ENCODE data around the gene SSH2. TPM values are rescaled to one million over a fixed set of nuclear protein-coding genes. Genes with fewer than 3 reads are reported as not detected.
"Not testable (repeated sequence)": the region's sequence is repeated elsewhere in the genome, so short reads cannot be mapped to it uniquely, and the experiment has no call there.

Gene SSH2
- total RNA-seq, 2 donors from 2014 or later = 41.4 to 46.8 TPM

- ATAC-seq (replicated peaks in 1 of 2) (no peak), DNase-seq (no peak)
- Mint-ChIP-seq H3K27ac (no peak overlapping the region), H3K27me3 (ENCODE audit: low read depth) (no peaks in the 10 kb centered on the region), H3K4me3 (no peak overlapping the region), H3K4me1 (ENCODE audit: low read depth) (no peaks in the 10 kb centered on the region), H3K36me3 (ENCODE audit: insufficient read depth in 2 of 2) (no peaks in the 10 kb centered on the region), H3K9me3 (no peaks in the 10 kb centered on the region)
Observed at GRCh38 chr17:29796652-29797051, 133.4 kb downstream of the SSH2 start.

GRCh38 chr17:29793501-29793900, 136.5 kb downstream of the SSH2 start:
- H3K27ac Mint-ChIP-seq = no peak overlapping the region
- no peaks in the 10 kb centered on the region for H3K9me3 Mint-ChIP-seq
- no peaks in the 10 kb centered on the region for H3K36me3 Mint-ChIP-seq (ENCODE audit: insufficient read depth in 2 of 2)
- no peaks in the 10 kb centered on the region for H3K4me1 Mint-ChIP-seq (ENCODE audit: low read depth)
- no peak for ATAC-seq (replicated peaks in 1 of 2)
- DNase-seq = no peak
- no peak overlapping the region for H3K4me3 Mint-ChIP-seq
- no peaks in the 10 kb centered on the region for H3K27me3 Mint-ChIP-seq (ENCODE audit: low read depth)

- Mint-ChIP-seq H3K4me3 (no peak overlapping the region), H3K27me3 (ENCODE audit: low read depth) (no peaks in the 10 kb centered on the region), H3K9me3 (no peaks in the 10 kb centered on the region), H3K36me3 (ENCODE audit: insufficient read depth in 2 of 2) (no peaks in the 10 kb centered on the region), H3K27ac (peak overlapping the region; percentile 48), H3K4me1 (ENCODE audit: low read depth) (no peaks in the 10 kb centered on the region)
- DNase-seq (no peak), ATAC-seq (replicated peaks in 1 of 2) (no peak)
Observed at GRCh38 chr17:29791336-29792080, 138.5 kb downstream of the SSH2 start.

GRCh38 chr17:29789196-29790170, 140.5 kb downstream of the SSH2 start:
- Mint-ChIP-seq H3K36me3 (ENCODE audit: insufficient read depth in 2 of 2) (no peaks in the 10 kb centered on the region), H3K27ac (no peak overlapping the region), H3K9me3 (no peaks in the 10 kb centered on the region), H3K4me1 (ENCODE audit: low read depth) (no peaks in the 10 kb centered on the region), H3K4me3 (no peak overlapping the region), H3K27me3 (ENCODE audit: low read depth) (no peaks in the 10 kb centered on the region)
- ATAC-seq (replicated peaks in 1 of 2) (no peak), DNase-seq (no peak)

- no peaks in the 10 kb centered on the region for H3K4me1 Mint-ChIP-seq (ENCODE audit: low read depth)
- H3K27ac Mint-ChIP-seq = no peak overlapping the region
- no peaks in the 10 kb centered on the region for H3K36me3 Mint-ChIP-seq (ENCODE audit: insufficient read depth in 2 of 2)
- DNase-seq (no peak), ATAC-seq (replicated peaks in 1 of 2) (no peak)
- H3K9me3 Mint-ChIP-seq = no peaks in the 10 kb centered on the region
- no peak overlapping the region for H3K4me3 Mint-ChIP-seq
- H3K27me3 Mint-ChIP-seq (ENCODE audit: low read depth) = no peaks in the 10 kb centered on the region
Observed at GRCh38 chr17:29787995-29788394, 142.0 kb downstream of the SSH2 start.

- no peak for ATAC-seq (replicated peaks in 1 of 2)
- Mint-ChIP-seq H3K9me3 (no peaks in the 10 kb centered on the region), H3K4me3 (no peak overlapping the region), H3K36me3 (ENCODE audit: insufficient read depth in 2 of 2) (no peaks in the 10 kb centered on the region), H3K27ac (no peak overlapping the region), H3K27me3 (ENCODE audit: low read depth) (no peaks in the 10 kb centered on the region), H3K4me1 (ENCODE audit: low read depth) (peaks cover 8% of the 10 kb centered on the region)
- no peak for DNase-seq
Observed at GRCh38 chr17:29782917-29783316, 147.1 kb downstream of the SSH2 start.

- H3K27ac Mint-ChIP-seq; ATAC-seq (replicated peaks in 1 of 2); H3K36me3 Mint-ChIP-seq (ENCODE audit: insufficient read depth in 2 of 2); H3K27me3 Mint-ChIP-seq (ENCODE audit: low read depth); H3K4me1 Mint-ChIP-seq (ENCODE audit: low read depth); DNase-seq; H3K4me3 Mint-ChIP-seq; H3K9me3 Mint-ChIP-seq: not testable (repeated sequence)
Observed at GRCh38 chr17:29779812-29780190, 150.2 kb downstream of the SSH2 start.

- Mint-ChIP-seq H3K27me3 (ENCODE audit: low read depth) (no peaks in the 10 kb centered on the region), H3K4me1 (ENCODE audit: low read depth) (peaks cover 8% of the 10 kb centered on the region), H3K4me3 (no peak overlapping the region), H3K27ac (peak overlapping the region; percentile 8), H3K36me3 (ENCODE audit: insufficient read depth in 2 of 2) (no peaks in the 10 kb centered on the region), H3K9me3 (no peaks in the 10 kb centered on the region)
- ATAC-seq (replicated peaks in 1 of 2) (peak; percentile 98 to 99), DNase-seq (peak; percentile 77 to 84)
Observed at GRCh38 chr17:29778956-29779811, 150.8 kb downstream of the SSH2 start.

GRCh38 chr17:29777663-29778062, 152.4 kb downstream of the SSH2 start:
- DNase-seq (no peak), ATAC-seq (replicated peaks in 1 of 2) (no peak)
- peaks cover 8% of the 10 kb centered on the region for H3K4me1 Mint-ChIP-seq (ENCODE audit: low read depth)
- no peaks in the 10 kb centered on the region for H3K36me3 Mint-ChIP-seq (ENCODE audit: insufficient read depth in 2 of 2)
- H3K9me3 Mint-ChIP-seq = no peaks in the 10 kb centered on the region
- H3K27me3 Mint-ChIP-seq (ENCODE audit: low read depth) = no peaks in the 10 kb centered on the region
- H3K4me3 Mint-ChIP-seq = no peak overlapping the region
- peak overlapping the region; percentile 54 for H3K27ac Mint-ChIP-seq

GRCh38 chr17:29776026-29776425, 154.0 kb downstream of the SSH2 start:
- Mint-ChIP-seq H3K36me3 (ENCODE audit: insufficient read depth in 2 of 2) (no peaks in the 10 kb centered on the region), H3K9me3 (no peaks in the 10 kb centered on the region), H3K27me3 (ENCODE audit: low read depth) (no peaks in the 10 kb centered on the region), H3K27ac (no peak overlapping the region), H3K4me1 (ENCODE audit: low read depth) (peaks cover 8% of the 10 kb centered on the region), H3K4me3 (no peak overlapping the region)
- DNase-seq (no peak), ATAC-seq (replicated peaks in 1 of 2) (no peak)

- Mint-ChIP-seq H3K4me1 (ENCODE audit: low read depth) (no peaks in the 10 kb centered on the region), H3K9me3 (no peaks in the 10 kb centered on the region), H3K36me3 (ENCODE audit: insufficient read depth in 2 of 2) (no peaks in the 10 kb centered on the region), H3K27me3 (ENCODE audit: low read depth) (no peaks in the 10 kb centered on the region), H3K4me3 (no peak overlapping the region), H3K27ac (no peak overlapping the region)
- no peak for ATAC-seq (replicated peaks in 1 of 2)
- DNase-seq = no peak
Observed at GRCh38 chr17:29772981-29773380, 157.0 kb downstream of the SSH2 start.

GRCh38 chr17:29771546-29771945, 158.5 kb downstream of the SSH2 start:
- no peak for ATAC-seq (replicated peaks in 1 of 2)
- H3K27me3 Mint-ChIP-seq (ENCODE audit: low read depth) = no peaks in the 10 kb centered on the region
- H3K36me3 Mint-ChIP-seq (ENCODE audit: insufficient read depth in 2 of 2) = no peaks in the 10 kb centered on the region
- H3K4me3 Mint-ChIP-seq = no peak overlapping the region
- DNase-seq = no peak
- no peaks in the 10 kb centered on the region for H3K4me1 Mint-ChIP-seq (ENCODE audit: low read depth)
- H3K9me3 Mint-ChIP-seq = no peaks in the 10 kb centered on the region
- no peak overlapping the region for H3K27ac Mint-ChIP-seq

GRCh38 chr17:29769225-29769624, 160.8 kb downstream of the SSH2 start:
- Mint-ChIP-seq H3K27me3 (ENCODE audit: low read depth) (no peaks in the 10 kb centered on the region), H3K36me3 (ENCODE audit: insufficient read depth in 2 of 2) (no peaks in the 10 kb centered on the region), H3K9me3 (no peaks in the 10 kb centered on the region), H3K27ac (no peak overlapping the region), H3K4me1 (ENCODE audit: low read depth) (no peaks in the 10 kb centered on the region), H3K4me3 (no peak overlapping the region)
- ATAC-seq (replicated peaks in 1 of 2) = no peak
- DNase-seq = no peak

Data from activated T-cell treated with anti-CD3 and anti-CD28 coated beads, Interleukin-2, amount 50 U/mL, for 72 hours (primary cell).